Measurements from ENCODE around the gene CHST6.

DNA sequence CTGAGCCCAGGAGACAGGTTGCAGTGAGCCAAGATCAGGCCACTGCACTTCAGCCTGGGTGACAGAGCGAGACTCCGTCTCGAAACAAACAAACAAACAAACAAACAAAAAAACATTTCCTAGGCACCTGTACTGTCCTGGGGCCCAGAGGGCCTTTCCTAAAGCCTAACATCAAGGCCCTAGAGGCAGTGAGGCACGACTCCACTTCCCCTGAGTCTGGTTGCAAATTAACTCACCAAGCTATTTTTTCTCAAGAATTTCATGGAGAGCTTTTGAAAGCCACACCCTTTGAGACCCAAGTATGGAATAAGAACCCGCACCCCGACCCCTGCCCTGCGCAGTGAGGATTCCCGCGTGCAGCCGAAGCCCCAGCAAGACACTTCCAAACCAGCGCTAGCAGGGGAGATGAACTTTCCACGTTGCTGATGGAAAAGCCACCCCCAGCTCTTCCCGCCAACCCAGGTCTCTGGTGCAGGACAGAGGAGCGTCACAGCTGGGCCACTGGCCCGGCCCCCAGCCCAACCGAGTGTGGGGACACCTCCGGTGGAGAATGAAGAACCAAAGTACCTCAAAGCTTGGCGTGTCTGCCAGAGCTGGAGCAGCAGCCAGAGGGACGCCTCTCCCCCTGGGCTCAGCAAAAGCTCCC is 39.4 kb upstream of the CHST6 start:
- TF ChIP-seq, protein P1, sequence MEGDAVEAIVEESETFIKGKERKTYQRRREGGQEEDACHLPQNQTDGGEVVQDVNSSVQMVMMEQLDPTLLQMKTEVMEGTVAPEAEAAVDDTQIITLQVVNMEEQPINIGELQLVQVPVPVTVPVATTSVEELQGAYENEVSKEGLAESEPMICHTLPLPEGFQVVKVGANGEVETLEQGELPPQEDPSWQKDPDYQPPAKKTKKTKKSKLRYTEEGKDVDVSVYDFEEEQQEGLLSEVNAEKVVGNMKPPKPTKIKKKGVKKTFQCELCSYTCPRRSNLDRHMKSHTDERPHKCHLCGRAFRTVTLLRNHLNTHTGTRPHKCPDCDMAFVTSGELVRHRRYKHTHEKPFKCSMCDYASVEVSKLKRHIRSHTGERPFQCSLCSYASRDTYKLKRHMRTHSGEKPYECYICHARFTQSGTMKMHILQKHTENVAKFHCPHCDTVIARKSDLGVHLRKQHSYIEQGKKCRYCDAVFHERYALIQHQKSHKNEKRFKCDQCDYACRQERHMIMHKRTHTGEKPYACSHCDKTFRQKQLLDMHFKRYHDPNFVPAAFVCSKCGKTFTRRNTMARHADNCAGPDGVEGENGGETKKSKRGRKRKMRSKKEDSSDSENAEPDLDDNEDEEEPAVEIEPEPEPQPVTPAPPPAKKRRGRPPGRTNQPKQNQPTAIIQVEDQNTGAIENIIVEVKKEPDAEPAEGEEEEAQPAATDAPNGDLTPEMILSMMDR (IDR thresholded peaks at IDR 0.05) = no peak
- TF ChIP-seq POLR2A (IDR thresholded peaks at IDR 0.05) = no peak

Data from right lobe of liver (tissue), 4 donors.